A673 (cell line): ENCODE results near the gene METTL9. TPM values are rescaled to one million over a fixed set of nuclear protein-coding genes. Genes with fewer than 3 reads are reported as not detected.
"Not testable (repeated sequence)": the region's sequence is repeated elsewhere in the genome, so short reads cannot be mapped to it uniquely, and the experiment has no call there.

Experiments
- BruUV-seq: library from RNA; stranded (reverse); fragments of 400-500 nt; replicated peaks from 2 replicates; lab custom pipeline; 2021; lab: Mats Ljungman, UMichigan
- CTCF ChIA-PET: fragments of 300-600 bp; sonication (Branson Sonifier 250); formaldehyde crosslinking; loops from one replicate; lab custom pipeline; 2022; ENCODE audit warnings: antibody characterized with exemption; lab: Charles Lee
- POLR2A ChIA-PET: fragments of 300-600 bp; sonication (Branson Sonifier 250); formaldehyde crosslinking; loops from one replicate; lab custom pipeline; 2022; ENCODE audit warnings: antibody characterized with exemption; ENCODE audit not compliant: low non-redundant PET; lab: Charles Lee
- DNase-seq: peaks from one replicate; pipeline ENCODE4 v3.0.0-alpha.2; 2015; ENCODE audit warnings: low spot score
- H3K27ac ChIP-seq: fragments of 200-600 bp; sonication (generic); 2 replicates; pipeline ENCODE4 v1.5.1; 2016; ENCODE audit warnings: mixed run types, low read depth, mild to moderate bottlenecking, mixed read lengths, antibody characterized with exemption, low read length; ENCODE audit not compliant: poor library complexity, severe bottlenecking
- H3K27me3 ChIP-seq: fragments of 200-600 bp; sonication (generic); replicated peaks from 2 replicates; pipeline ENCODE4 v1.6.1; 2017; ENCODE audit warnings: mixed run types, low read depth, mild to moderate bottlenecking, mixed read lengths, antibody characterized with exemption, low read length; ENCODE audit not compliant: insufficient read depth, poor library complexity
- H3K36me3 ChIP-seq: fragments of 200-600 bp; sonication (generic); 2 replicates; pipeline ENCODE4 v1.6.1; 2016; ENCODE audit warnings: mixed run types, mild to moderate bottlenecking, mixed read lengths, antibody characterized with exemption, low read length; ENCODE audit not compliant: insufficient read depth, poor library complexity, severe bottlenecking
- H3K4me1 ChIP-seq: fragments of 200-600 bp; sonication (generic); 2 replicates; pipeline ENCODE4 v1.6.1; 2017; ENCODE audit warnings: mixed run types, mild to moderate bottlenecking, mixed read lengths, antibody characterized with exemption, low read length; ENCODE audit not compliant: insufficient read depth, poor library complexity, severe bottlenecking
- H3K4me3 ChIP-seq: fragments of 200-600 bp; sonication (generic); 2 replicates; pipeline ENCODE4 v1.5.1; 2016; ENCODE audit warnings: low read depth, mixed run types, mild to moderate bottlenecking, mixed read lengths, low read length; ENCODE audit not compliant: poor library complexity, severe bottlenecking
- H3K9me3 ChIP-seq: fragments of 200-600 bp; sonication (generic); 2 replicates; pipeline ENCODE4 v1.6.1; 2016; ENCODE audit warnings: mixed run types, low read depth, mild to moderate bottlenecking, mixed read lengths, antibody characterized with exemption, low read length; ENCODE audit not compliant: poor library complexity, severe bottlenecking
- EZH2 ChIP-seq: fragments of 200-600 bp; sonication (generic); IDR thresholded peaks from 2 replicates; pipeline ENCODE4 v1.6.1; 2017; ENCODE audit warnings: borderline replicate concordance, low read depth, mild to moderate bottlenecking, mixed read lengths, antibody characterized with exemption, low read length; ENCODE audit not compliant: poor library complexity, severe bottlenecking
- intact Hi-C: fragments of 100-400 bp; cut with micrococcal nuclease; formaldehyde crosslinking; loops from one replicate; pipeline ENCODE4 v1.10.0; 2022; ENCODE audit not compliant: unreplicated experiment
- total RNA-seq: library from RNA; stranded (reverse); gene quantifications from 2 replicates; pipeline ENCODE4 v1.2.3, GENCODE V29; 2021
- TF ChIP-seq, protein P1 (sequence below): fragments of 300-800, 200-600 bp; sonication (generic); conservative IDR thresholded peaks from 2 replicates; pipeline ENCODE4 v1.5.1; 2017; ENCODE audit warnings: low read depth, mild to moderate bottlenecking, antibody characterized with exemption, low read length, moderate library complexity, mixed read lengths

Gene METTL9
- total RNA-seq, 1 experiment from 2014 or later, result 151 TPM

DNA sequence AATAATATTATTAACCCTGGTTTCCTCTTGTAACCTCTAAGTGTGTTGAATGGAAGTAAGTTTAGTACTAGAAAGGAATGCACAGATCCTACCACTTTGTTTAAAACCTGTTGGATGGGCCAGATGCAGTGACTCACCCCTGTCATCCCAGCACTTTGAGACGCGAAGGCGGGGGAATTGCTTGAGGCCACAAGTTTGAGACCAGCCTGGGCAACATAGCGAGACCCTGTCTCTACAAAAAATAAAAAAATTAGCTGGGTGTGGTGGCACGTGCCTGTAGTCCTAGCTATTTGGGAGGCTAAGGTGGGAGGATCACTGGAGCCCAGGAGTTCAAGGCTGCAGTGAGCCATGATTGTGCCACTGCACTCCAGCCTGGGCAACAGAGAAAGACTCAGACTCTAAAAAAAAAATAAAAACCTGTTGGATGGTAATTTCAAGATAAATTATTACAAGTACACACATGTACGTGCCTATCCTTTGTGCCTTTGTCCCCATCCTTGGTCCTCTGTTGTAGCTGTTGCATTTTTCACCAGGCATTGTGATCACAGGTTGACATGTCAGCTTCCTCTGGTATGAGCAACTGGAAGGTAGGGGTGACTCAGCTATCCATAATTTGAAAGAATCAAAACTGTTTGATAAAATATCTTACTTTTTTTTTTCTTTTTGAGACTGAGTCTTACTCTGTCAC is 30.7 kb upstream of the METTL9 start:
- Histone ChIP-seq H3K4me1 (no peaks in the 10 kb centered on the region), H3K9me3 (no peaks in the 10 kb centered on the region), H3K36me3 (no peaks in the 10 kb centered on the region), H3K27ac (no peak overlapping the region), H3K27me3 (no peaks in the 10 kb centered on the region), H3K4me3 (no peak overlapping the region)
- POLR2A ChIA-PET, result interaction anchor here (0.7 kb wide), 1 partner anchor 676 kb away, joined by 3 read pairs; no protein-coding TSS in a partner anchor
- BruUV-seq, result no TSS peak
- no peak for DNase-seq
- TF ChIP-seq, protein P1, sequence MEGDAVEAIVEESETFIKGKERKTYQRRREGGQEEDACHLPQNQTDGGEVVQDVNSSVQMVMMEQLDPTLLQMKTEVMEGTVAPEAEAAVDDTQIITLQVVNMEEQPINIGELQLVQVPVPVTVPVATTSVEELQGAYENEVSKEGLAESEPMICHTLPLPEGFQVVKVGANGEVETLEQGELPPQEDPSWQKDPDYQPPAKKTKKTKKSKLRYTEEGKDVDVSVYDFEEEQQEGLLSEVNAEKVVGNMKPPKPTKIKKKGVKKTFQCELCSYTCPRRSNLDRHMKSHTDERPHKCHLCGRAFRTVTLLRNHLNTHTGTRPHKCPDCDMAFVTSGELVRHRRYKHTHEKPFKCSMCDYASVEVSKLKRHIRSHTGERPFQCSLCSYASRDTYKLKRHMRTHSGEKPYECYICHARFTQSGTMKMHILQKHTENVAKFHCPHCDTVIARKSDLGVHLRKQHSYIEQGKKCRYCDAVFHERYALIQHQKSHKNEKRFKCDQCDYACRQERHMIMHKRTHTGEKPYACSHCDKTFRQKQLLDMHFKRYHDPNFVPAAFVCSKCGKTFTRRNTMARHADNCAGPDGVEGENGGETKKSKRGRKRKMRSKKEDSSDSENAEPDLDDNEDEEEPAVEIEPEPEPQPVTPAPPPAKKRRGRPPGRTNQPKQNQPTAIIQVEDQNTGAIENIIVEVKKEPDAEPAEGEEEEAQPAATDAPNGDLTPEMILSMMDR, result no peak
- no peak for TF ChIP-seq EZH2
- intact Hi-C loops, result loop anchor here (5.0 kb wide), 1 partner anchor 754 kb away; no protein-coding TSS in a partner anchor
- CTCF ChIA-PET, result no interaction called here

DNA sequence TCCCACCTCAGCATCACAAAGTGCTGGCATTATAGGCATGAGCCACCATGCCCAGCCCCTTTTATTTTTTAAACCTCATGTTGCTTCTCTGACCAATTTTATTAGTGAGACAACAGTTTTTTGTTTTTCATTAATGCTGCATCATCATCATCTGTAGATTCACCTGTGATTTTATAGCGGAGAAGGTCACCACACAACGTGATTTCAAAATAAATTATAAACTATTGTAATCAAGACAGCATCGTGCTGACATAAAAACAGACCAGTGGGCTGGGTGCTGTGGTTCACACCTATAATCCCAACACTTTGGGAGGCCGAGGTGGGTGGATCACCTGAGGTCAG is 28.7 kb upstream of the METTL9 start:
- H3K4me1 ChIP-seq, result no peaks in the 10 kb centered on the region
- POLR2A ChIA-PET, result no interaction called here
- H3K36me3 ChIP-seq, result no peaks in the 10 kb centered on the region
- no TSS peak for BruUV-seq
- DNase-seq, result no peak
- H3K27me3 ChIP-seq, result no peaks in the 10 kb centered on the region
- intact Hi-C loops, result no loop called here
- no peaks in the 10 kb centered on the region for H3K9me3 ChIP-seq
- no peak overlapping the region for H3K27ac ChIP-seq
- no peak overlapping the region for H3K4me3 ChIP-seq
- CTCF ChIA-PET, result no interaction called here
- TF ChIP-seq EZH2, result no peak
- TF ChIP-seq, protein P1, result no peak

DNA sequence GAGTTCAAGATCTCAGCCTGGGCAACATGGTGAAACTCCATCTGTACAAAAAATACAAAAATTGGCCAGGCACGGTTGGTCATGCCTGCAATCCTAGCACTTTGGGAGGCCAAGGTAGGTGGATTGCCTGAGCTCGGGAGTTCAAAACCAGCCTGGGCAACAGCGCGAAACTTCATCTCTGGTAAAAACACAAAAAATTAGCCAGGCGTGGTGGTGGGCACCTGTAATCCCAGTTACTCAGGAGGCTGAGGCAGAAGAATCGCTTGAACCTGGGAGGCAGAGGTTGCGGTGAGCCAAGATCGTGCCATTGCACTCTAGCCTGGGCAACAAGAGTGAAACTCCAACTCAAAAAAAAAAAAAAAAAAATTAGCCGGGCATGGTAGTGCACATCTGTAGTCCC is 25.9 kb upstream of the METTL9 start:
- H3K36me3 ChIP-seq, BruUV-seq, H3K4me1 ChIP-seq, H3K4me3 ChIP-seq, DNase-seq, POLR2A ChIA-PET, intact Hi-C loops, CTCF ChIA-PET, H3K9me3 ChIP-seq, H3K27ac ChIP-seq, H3K27me3 ChIP-seq: not testable (repeated sequence)

- no peaks in the 10 kb centered on the region for H3K4me1 ChIP-seq
- ChIA-PET POLR2A (no interaction called here), CTCF (no interaction called here)
- no peak overlapping the region for H3K27ac ChIP-seq
- DNase-seq, result no peak
- H3K36me3 ChIP-seq, result no peaks in the 10 kb centered on the region
- intact Hi-C loops, result no loop called here
- no peaks in the 10 kb centered on the region for H3K9me3 ChIP-seq
- H3K4me3 ChIP-seq, result no peak overlapping the region
- H3K27me3 ChIP-seq, result no peaks in the 10 kb centered on the region
- no peak for TF ChIP-seq EZH2
- TF ChIP-seq, protein P1, result no peak
- no TSS peak for BruUV-seq
Observed at GRCh38 chr16:21574372-21574771, 25.0 kb upstream of the METTL9 start.

- H3K4me3 ChIP-seq, H3K27ac ChIP-seq, POLR2A ChIA-PET, H3K9me3 ChIP-seq, H3K27me3 ChIP-seq, H3K36me3 ChIP-seq, intact Hi-C loops, CTCF ChIA-PET, DNase-seq, H3K4me1 ChIP-seq, BruUV-seq: not testable (repeated sequence)
Observed at GRCh38 chr16:21576323-21576722, 23.1 kb upstream of the METTL9 start.
